HG03558 (cell line): ENCODE measurements around the gene CLEC17A.
"Not testable (repeated sequence)": the region's sequence is repeated elsewhere in the genome, so short reads cannot be mapped to it uniquely, and the experiment has no call there.

ENCODE experiments used
- ATAC-seq: cut with Tn5 transposase; IDR thresholded peaks from one replicate; pipeline ENCODE4 v1.9.1; 2021; ENCODE audit warnings: moderate number of reproducible peaks; ENCODE audit not compliant: unreplicated experiment; ENCODE audit errors: extremely low read depth

The CLEC17A gene

DNA sequence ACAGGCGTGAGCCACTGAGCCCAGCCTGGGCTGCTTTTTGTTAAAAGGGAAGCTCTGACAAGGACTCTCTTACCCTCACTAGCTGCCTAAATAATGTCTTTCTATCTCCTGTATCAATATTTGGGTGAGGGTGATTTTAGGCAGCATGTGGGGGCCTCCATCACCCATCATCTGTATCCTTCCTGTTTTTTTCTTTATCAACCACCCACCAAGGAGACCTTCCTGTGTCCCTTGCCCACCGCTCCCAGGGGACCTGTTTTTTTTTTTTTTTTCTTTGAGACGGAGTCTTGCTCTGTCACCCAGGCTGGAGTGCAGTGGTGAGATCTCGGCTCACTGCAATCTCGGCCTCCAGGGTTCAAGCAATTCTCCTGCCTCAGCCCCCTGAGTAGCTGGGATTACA lies 5.6 kb upstream of the CLEC17A start:
- ATAC-seq: no peak

- ATAC-seq: no peak
Measured at GRCh38 chr19:14577885-14578427, 4.9 kb upstream of the CLEC17A start.

DNA sequence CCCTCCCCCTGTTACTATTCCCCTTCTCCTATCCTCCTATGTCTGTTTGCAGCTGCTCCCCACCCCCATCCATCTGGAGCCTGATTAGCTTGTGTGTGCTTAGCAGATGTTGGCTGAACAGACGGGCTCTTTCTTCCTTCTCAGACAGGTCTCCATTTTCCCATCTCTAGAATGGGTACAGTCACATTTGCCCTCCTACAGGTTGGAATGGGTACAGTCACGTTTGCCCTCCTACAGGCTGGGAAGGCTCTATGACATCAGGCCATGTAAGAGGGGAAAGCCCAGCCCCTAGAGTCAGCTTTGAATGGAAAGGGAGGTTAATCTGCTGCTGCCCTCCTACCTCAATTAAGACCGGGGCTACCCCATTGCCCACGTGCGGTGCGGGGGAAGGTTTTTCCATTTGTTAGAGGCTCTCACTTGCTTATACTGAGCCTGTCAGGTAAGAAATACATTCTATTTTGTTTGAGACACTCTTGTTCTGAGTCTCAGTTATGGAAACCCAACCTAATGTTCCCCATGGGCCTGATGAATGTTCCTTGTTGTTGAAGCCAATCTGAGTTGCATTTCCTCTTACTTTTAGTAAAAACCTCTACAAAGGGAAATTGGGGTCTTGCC lies 2.2 kb upstream of the CLEC17A start:
- no peak for ATAC-seq

DNA sequence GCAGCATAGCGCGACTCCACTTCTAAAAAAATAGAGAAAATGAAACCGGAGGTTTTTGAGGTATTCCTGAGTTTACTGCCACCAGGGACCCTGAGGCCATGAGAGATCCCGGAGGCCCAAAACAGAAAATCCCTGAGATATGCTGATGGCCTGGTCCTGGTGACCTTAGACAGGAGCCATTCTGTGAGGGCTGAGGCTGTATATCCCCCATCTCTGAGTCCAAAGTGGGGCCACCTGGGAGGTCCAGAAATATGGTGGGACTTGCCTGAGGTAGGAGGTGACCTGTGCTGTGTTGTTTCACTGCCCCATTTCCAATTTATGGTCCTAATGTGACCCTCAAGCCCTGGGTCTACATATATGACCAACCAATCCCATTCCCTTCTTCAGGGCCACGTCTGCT lies 1.5 kb downstream of the CLEC17A start:
- ATAC-seq: not testable (repeated sequence)

DNA sequence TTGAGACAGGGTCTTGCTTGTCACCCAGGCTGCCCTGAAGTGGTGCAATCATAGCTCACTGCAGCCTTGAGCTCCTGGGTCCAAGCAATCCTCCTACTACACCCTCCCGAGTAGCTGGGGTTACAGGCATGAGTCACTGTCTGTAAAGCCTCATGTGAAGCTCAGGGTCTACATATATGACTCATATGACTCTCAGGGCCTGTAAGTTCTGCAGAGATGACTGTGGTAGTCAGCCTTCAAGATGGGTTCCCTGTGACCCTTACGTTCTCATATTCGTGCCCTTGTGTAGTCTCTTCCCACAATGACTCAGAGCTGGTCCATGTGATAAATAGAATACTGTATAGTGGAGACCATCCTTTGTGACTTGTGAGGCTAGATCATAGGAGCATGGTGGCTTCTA lies 2.3 kb downstream of the CLEC17A start:
- peak; percentile 44 for ATAC-seq

DNA sequence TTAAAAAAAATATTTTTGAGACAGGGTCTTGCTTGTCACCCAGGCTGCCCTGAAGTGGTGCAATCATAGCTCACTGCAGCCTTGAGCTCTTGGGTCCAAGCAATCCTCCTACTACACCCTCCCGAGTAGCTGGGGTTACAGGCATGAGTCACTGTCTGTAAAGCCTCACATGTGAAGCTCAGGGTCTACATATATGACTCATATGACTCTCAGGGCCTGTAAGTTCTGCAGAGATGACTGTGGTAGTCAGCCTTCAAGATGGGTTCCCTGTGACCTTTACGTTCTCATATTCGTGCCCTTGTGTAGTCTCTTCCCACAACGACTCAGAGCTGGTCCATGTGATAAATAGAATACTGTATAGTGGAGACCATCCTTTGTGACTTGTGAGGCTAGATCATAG lies 6.5 kb downstream of the CLEC17A start:
- not testable (repeated sequence) for ATAC-seq

- no peak for ATAC-seq
Measured at GRCh38 chr19:14595558-14595957, 12.7 kb downstream of the CLEC17A start.

DNA sequence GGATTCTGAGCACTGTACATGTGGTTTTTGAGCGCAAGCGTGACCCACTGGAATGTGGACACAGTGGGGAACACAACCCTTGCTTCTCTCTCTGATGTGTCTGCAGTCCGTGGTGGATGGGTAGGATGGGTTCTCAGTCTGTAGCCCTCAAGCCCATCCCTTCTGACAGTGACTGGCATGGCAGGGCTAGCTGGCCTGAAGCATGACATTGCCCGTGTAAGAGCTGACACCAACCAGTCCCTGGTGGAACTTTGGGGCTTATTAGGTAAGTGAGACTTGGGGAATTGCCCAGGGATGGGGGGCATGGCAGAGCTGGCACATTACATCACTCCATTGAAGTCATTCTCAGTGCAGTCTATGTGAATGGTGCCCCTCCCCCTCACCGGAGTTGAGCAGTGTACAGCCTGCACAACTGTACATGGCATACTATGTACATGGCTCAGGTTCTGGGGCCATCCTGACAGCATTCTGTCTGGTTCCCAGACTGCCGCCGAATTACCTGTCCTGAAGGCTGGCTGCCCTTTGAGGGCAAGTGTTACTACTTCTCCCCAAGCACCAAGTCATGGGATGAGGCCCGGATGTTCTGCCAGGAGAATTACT lies 16.8 kb downstream of the CLEC17A start:
- no peak for ATAC-seq

DNA sequence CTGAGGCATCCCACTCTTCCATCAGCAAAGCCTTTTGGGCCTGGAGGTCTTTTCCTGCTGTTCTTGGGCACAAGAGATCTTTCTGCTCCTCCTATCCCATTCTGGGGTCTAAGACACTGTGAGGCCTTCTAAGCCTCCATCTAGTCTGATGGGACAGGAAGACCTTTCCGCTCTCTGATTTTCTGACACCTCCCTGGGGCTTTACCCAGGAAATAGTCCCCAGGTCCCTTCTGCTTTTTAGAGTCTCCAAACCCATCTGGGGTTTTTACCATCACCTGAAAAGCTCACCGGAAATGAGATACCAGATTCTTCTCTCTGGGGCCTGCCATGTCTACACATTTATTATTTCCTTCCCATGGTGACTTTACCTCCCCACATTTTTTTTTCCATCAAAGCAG lies 21.1 kb downstream of the CLEC17A start:
- ATAC-seq: peak; percentile 40

DNA sequence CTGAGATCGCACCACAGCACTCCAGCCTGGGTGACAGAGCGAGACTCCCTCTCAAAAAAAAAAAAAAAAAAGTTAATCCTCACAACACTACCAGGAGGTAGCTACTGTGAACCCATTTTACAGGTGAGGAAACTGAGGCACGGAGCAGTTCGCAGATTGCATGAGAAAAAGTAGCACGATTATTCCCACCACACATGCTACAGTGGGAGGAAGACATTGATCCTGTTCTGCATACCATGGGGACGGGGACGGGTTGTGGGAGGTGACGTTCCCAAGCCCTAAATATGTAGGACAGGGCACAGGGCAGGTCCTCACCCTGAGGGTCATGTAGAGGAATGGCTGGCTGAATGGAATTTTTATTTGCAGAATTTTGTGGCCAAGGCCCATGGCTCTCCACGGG lies 23.7 kb downstream of the CLEC17A start:
- no peak for ATAC-seq

DNA sequence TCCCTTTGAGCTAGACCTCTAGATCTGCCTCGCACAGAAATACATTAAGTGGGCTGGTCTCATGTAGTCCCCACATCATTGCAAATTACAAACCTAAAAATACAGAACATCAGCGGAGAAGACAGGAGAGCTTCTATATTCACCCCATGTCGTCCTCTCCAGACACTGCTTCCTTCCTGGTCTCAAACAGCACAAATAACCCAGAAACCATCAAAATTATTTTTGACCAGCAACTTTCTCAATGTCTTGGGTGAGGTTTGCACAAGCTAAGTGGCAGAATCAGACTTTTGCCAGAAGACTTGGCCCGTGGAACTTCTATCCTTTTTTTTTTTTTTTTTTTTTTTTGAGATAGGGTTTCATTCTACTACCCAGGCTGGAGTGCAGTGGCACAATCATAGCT lies 28.2 kb downstream of the CLEC17A start:
- ATAC-seq: no peak

DNA sequence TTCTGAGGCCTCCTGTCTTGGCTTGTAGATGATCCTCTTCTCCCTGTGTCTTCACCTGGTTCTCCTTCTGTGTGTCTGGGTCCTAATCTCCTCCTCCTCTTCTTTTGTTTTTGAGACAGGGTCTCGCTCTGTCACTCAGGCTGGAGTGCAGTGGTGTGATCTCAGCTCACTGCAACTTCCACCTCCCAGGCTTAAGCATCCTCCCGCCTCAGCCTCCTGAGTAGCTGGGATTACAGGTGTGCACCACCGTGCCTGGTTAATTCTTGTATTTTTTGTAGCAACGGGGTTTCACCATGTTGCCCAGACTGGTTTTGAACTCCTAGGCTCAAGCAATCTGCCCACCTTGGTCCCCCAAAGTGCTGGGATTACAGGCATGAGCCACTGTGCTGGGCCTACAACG lies 29.4 kb downstream of the CLEC17A start:
- ATAC-seq: not testable (repeated sequence)

GRCh38 chr19:14612657-14613056 lies 29.8 kb downstream of the CLEC17A start:
- ATAC-seq: no peak

DNA sequence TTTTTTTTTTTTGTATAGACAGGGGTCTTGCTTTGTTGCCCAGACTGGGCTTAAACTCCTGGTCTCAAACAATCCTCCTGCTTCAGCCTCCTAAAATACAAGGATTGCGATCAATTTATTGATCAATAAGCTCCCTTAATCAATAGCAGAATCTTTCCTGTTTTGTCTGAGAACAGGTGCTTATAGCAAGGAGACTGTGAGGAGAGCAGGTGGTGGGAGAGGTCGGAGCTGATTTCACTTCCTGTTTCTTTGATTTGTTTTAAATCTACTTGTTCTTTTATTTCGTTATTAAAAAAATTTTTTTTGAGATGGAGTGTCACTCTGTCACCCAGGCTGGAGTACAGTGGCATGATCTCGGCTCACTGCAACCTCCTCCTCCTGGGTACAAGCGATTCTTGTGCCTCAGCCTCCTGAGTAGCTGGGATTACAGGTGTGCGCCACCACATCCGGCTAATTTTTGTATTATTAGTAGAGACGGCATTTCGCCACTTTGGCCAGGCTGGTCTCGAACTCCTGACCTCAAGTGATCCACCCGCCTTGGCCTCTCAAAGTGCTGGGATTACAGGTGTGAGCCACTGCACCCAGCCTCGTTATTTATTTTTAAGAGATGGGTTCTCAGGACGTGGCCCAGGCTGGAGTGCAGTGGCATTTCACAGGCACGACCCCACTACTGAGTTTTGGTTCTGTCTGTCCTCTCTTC lies 30.7 kb downstream of the CLEC17A start:
- ATAC-seq: not testable (repeated sequence)

GRCh38 chr19:14614099-14614412 lies 31.2 kb downstream of the CLEC17A start:
- no peak for ATAC-seq

DNA sequence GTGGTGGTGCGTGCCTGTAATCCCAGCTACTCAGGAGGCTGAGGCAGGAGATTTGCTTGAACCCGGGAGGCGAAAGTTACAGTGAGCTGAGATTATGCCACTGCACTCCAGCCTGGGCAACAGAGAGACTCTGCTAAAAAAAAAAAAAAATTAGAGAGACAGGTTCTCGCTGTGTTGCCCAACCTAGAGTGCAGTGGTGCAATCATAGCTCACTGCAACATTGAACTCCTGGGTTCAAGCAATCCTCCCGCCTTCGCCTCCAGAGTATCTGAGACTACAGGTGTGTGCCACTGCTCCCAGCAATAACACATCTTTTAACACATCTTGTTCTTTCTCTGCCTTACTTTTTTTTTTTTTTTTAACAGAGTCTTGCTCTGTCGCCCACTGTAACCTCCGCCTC lies 32.7 kb downstream of the CLEC17A start:
- no peak for ATAC-seq

GRCh38 chr19:14616407-14616806 lies 33.5 kb downstream of the CLEC17A start:
- ATAC-seq: no peak

GRCh38 chr19:14619404-14619803 lies 36.5 kb downstream of the CLEC17A start:
- ATAC-seq: no peak

GRCh38 chr19:14624491-14624890 lies 41.6 kb downstream of the CLEC17A start:
- not testable (repeated sequence) for ATAC-seq

- ATAC-seq: no peak
Measured at GRCh38 chr19:14629557-14629956, 46.7 kb downstream of the CLEC17A start.

GRCh38 chr19:14632286-14632685 lies 49.4 kb downstream of the CLEC17A start:
- no peak for ATAC-seq
